GM18858 (cell line): Measurements from ENCODE around the gene SUPT5H.

ENCODE experiments used
- ATAC-seq: cut with Tn5 transposase; IDR thresholded peaks from one replicate; pipeline ENCODE4 v1.9.1; 2021; ENCODE audit not compliant: unreplicated experiment

Gene SUPT5H

DNA sequence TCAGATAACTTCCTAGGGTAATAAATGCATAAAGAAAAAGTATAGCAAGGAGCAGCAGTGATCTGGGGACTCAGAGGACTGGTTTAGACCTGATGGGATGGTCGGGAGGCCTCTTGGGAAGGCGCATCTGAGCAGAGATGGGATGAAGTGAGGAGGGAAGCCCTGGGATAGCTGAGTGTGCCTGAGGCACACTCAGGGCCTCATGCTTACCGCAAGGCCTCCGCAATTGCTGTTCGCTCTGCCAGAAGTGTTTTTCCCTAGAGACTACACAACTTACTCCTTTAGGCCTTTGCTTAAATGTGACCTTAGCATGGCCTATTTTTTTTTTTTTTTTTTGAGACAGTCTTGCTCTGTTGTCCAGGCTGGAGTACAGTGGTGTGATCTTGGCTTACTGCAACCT lies 49.3 kb downstream of the SUPT5H start:
- ATAC-seq, result no peak

GRCh38 chr19:39496063-39496462 lies 50.7 kb downstream of the SUPT5H start:
- ATAC-seq, result no peak

DNA sequence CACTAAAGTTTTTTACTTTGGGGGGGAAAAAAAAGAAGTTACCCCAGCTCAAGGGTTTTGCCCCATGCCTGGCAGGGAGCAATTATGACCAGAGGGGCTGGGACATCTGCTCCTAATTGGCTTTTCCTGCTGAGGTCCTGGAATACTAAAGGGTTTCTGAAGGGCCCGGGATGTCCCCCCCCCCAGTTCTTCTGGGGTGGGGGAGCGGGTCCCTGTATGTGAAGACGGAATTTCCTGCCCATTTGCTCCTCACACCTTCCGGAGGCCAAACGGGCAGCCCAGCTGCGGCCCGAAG lies 52.3 kb downstream of the SUPT5H start:
- ATAC-seq, result no peak

GRCh38 chr19:39497996-39498797 lies 52.8 kb downstream of the SUPT5H start:
- ATAC-seq, result no peak

DNA sequence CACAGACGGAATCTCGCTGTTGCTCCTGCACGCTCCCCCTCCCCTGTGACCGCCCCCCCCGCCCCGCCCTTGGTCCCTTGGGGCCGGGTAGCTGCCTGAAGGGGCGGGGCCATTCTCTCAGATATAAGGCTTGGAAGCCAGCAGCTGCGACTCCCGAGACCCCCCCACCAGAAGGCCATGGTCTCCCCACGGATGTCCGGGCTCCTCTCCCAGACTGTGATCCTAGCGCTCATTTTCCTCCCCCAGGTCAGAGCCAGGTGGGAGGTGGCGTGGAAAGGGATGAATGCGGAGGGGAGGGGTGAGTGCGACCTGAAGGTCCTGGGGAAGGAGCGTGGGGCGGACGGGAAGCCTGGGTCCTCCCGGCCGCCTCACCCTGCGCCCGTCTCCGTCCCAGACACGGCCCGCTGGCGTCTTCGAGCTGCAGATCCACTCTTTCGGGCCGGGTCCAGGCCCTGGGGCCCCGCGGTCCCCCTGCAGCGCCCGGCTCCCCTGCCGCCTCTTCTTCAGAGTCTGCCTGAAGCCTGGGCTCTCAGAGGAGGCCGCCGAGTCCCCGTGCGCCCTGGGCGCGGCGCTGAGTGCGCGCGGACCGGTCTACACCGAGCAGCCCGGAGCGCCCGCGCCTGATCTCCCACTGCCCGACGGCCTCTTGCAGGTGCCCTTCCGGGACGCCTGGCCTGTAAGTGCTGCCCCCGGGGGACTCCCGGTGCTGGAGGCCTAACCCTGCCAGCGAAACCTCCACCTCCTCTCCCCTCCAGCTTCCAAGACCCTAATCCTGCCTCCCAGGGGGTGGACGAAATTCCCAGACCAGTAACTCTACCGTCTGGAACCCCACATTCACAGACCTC lies 53.6 kb downstream of the SUPT5H start, which contains the start of gene DLL3:
Gene DLL3 (plus strand): TSS at position 150 of the 845 bp plus-strand sequence. CDS start 28 bp downstream, at position 178.
- no peak for ATAC-seq

- ATAC-seq, result no peak
Measured at GRCh38 chr19:39499932-39500331, 54.5 kb downstream of the SUPT5H start.

- ATAC-seq, result no peak
Measured at GRCh38 chr19:39500543-39500942, 55.2 kb downstream of the SUPT5H start.

GRCh38 chr19:39501340-39501739 lies 56.0 kb downstream of the SUPT5H start:
- no peak for ATAC-seq

DNA sequence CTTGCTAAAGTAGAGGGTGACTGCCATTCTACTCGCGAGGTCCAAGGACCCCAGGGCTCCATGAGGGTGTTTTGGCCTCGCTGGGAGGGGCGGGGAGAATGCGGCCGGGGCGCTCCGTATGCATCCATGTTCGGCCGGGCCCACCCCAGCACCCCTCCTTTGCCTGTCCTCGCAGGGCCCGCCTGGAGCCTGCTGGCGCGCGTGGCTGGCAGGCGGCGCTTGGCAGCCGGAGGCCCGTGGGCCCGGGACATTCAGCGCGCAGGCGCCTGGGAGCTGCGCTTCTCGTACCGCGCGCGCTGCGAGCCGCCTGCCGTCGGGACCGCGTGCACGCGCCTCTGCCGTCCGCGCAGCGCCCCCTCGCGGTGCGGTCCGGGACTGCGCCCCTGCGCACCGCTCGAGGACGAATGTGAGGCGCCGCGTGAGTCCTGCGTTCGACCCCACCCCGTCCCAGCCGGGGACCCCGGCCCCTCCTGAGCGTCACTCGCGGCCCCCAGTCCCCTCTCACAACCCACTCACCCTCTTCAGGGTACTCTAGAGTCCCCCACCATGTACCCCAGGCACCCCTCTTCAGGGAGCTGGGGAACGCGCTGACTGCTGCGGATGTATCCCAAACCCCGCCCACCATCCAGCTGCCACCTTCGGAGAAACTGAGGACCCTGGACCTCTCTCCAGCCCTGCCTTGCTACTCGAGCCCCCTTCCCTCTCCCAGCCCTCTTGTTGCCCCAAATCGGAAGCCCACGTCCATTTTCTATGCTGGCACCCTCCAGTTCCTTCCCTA lies 57.4 kb downstream of the SUPT5H start:
- no peak for ATAC-seq

DNA sequence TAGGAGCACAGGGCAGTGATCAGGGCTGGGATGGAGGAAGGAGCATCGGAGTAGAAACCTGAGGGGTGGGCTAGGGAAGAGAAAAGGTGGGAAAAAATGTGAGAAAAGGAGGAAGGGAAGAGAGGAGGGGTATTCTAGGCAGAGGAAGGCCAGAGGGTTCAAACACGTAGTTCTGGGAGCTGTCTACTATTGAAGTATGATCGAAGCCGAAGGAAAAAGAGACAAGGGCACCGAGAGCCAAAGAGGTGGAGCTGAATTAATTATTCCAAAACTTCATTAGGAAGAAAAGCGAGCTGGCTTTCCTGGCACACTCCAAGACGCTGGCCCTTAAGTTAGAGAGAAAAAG lies 61.2 kb downstream of the SUPT5H start:
- no peak for ATAC-seq

DNA sequence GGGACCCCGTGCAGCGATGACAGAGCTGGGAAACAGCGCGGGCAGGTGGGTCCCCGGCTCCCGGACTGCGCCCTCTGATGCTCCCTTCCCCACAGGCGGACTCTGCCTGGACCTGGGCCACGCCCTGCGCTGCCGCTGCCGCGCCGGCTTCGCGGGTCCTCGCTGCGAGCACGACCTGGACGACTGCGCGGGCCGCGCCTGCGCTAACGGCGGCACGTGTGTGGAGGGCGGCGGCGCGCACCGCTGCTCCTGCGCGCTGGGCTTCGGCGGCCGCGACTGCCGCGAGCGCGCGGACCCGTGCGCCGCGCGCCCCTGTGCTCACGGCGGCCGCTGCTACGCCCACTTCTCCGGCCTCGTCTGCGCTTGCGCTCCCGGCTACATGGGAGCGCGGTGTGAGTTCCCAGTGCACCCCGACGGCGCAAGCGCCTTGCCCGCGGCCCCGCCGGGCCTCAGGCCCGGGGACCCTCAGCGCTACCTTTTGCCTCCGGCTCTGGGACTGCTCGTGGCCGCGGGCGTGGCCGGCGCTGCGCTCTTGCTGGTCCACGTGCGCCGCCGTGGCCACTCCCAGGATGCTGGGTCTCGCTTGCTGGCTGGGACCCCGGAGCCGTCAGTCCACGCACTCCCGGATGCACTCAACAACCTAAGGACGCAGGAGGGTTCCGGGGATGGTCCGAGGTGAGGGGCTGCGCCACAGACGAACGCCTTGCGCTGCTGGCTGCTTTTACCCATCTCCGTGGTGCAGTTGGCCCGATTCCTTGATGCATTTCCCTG lies 61.7 kb downstream of the SUPT5H start:
- ATAC-seq, result no peak

DNA sequence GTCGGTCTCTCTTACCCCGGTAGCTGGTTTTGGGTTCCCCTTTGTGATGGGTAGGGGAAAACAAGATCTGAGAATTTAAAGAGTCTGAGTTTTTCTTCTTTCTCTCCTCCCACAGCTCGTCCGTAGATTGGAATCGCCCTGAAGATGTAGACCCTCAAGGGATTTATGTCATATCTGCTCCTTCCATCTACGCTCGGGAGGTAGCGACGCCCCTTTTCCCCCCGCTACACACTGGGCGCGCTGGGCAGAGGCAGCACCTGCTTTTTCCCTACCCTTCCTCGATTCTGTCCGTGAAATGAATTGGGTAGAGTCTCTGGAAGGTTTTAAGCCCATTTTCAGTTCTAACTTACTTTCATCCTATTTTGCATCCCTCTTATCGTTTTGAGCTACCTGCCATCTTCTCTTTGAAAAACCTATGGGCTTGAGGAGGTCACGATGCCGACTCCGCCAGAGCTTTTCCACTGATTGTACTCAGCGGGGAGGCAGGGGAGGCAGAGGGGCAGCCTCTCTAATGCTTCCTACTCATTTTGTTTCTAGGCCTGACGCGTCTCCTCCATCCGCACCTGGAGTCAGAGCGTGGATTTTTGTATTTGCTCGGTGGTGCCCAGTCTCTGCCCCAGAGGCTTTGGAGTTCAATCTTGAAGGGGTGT lies 62.5 kb downstream of the SUPT5H start:
- ATAC-seq, result no peak

- ATAC-seq, result no peak
Measured at GRCh38 chr19:39508629-39509028, 63.2 kb downstream of the SUPT5H start.

DNA sequence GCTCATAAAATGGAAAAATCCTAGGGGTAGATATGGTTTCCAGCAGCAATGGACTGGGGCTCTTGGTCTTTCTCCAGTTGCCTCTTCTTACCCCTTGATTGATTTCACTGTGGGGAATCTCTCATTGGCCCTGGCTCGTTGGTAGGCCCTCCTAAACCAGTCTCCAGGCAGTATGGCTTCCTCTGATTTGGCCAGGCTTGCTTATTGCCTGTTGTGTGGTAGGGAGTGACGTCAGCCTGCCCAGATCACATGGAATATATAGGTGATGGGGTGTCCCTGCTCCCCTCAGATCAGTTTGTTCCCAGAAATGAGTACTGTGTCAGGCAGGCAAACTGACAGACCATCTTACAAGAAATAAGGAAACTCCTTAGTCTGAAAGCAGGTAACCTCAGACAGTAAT lies 63.9 kb downstream of the SUPT5H start:
- no peak for ATAC-seq

GRCh38 chr19:39512988-39513387 lies 67.6 kb downstream of the SUPT5H start:
- no peak for ATAC-seq

- no peak for ATAC-seq
Measured at GRCh38 chr19:39514840-39515550, 69.6 kb downstream of the SUPT5H start, which contains the start of gene SELENOV. SELENOV (plus strand) TSS chr19:39515139; CDS start chr19:39515213, 74 bp downstream.

DNA sequence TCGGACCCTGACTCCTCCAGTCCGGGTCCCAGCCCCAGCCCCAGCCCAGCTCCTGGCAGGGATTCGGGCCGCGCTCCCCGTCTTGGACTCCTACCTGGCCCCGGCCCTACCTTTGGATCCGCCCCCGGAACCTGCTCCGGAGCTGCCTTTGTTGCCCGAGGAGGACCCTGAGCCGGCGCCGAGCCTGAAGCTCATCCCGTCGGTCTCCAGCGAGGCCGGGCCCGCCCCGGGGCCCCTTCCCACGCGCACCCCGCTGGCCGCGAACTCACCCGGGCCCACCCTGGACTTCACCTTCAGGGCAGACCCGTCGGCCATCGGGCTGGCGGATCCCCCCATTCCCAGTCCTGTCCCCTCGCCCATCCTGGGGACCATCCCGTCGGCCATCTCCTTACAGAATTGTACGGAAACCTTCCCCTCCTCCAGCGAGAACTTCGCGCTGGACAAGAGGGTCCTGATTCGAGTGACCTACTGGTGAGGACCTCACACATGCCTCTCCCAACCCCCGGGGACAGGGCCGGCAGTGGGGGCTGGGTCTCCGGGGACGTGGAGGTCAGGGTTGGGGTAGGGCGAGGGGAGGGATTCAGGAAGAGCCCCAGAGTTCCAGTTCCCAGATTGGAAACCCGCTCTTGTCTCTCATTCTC lies 70.3 kb downstream of the SUPT5H start:
- ATAC-seq, result no peak

DNA sequence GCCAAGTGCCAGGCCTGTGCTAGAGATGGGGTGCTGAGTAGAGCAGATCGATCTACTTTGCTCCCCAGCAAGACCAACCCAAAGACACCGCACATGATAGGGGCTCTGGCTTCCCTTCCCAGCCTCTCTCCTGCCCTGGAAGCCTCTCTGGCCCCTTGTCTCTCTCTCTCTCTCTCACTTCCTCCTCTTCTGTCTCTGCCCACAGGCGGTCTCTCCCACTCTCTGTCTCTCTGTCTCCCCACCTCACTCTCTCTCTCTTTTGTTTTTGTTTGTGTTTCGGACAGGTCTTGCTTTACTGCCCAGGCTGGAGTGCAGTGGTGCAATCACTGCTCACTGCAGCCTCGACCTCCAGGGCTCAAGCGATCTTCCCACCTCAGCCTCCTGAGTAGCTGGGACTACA lies 70.9 kb downstream of the SUPT5H start:
- ATAC-seq, result no peak

DNA sequence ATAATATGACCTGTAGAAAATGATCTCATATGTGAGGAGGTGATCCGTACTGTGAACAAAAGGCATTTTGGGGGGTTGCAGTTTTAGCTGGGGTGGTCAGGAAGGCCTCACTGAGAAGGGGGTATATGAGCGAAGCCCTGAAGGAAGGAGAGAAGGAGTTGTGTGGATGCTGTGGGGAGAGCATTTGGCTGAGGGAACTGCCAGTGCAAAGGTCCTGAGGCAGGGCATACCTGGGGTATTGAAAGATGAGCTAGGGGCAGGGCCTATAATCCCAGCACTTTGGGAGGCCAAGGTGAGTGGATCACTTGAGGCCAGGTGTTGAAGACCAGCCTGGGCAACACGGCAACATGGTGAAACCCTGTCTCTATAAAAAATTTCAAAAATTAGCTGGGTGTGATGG lies 72.0 kb downstream of the SUPT5H start:
- ATAC-seq, result no peak
